HG03354 (cell line): ENCODE data around the gene TMC1.

Source experiments
- ATAC-seq: cut with Tn5 transposase; IDR thresholded peaks from one replicate; pipeline ENCODE4 v1.9.1; 2021; ENCODE audit warnings: mild to moderate bottlenecking; ENCODE audit not compliant: unreplicated experiment, poor library complexity, severe bottlenecking

The TMC1 gene

GRCh38 chr9:72883875-72884274, 362.5 kb downstream of the TMC1 start:
- no peak for ATAC-seq

DNA sequence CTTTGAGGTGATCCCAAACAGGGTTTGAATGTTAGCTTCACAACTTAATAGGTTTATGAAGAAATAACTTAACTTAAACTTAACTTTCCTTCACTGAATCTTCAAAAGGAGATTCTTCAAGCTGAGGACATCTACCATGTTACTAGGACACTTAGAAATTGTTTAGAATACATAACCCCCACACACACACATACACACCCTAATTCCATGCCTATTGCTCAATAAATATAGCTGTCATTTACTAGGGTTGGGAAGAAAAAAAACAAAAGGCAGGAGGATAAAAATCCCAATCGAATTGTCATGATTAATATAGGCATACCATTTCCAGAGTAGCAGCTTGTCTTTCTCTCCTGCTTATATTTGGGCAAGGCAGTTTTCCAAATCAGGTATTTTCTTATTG, 363.1 kb downstream of the TMC1 start:
- no peak for ATAC-seq
